ENCODE data around the gene L3MBTL3.

Gene L3MBTL3

GRCh38 chr6:130018292-130018743 is at the start of gene L3MBTL3:
L3MBTL3 (plus strand) TSS chr6:130018581; CDS start chr6:130042700, 24,119 bp downstream.
- peak within 1 kb of the TSS; percentile 73 for H3K27ac ChIP-seq
- TF ChIP-seq, protein P1, sequence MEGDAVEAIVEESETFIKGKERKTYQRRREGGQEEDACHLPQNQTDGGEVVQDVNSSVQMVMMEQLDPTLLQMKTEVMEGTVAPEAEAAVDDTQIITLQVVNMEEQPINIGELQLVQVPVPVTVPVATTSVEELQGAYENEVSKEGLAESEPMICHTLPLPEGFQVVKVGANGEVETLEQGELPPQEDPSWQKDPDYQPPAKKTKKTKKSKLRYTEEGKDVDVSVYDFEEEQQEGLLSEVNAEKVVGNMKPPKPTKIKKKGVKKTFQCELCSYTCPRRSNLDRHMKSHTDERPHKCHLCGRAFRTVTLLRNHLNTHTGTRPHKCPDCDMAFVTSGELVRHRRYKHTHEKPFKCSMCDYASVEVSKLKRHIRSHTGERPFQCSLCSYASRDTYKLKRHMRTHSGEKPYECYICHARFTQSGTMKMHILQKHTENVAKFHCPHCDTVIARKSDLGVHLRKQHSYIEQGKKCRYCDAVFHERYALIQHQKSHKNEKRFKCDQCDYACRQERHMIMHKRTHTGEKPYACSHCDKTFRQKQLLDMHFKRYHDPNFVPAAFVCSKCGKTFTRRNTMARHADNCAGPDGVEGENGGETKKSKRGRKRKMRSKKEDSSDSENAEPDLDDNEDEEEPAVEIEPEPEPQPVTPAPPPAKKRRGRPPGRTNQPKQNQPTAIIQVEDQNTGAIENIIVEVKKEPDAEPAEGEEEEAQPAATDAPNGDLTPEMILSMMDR (conservative IDR thresholded peaks at IDR 0.05): no peak

DNA sequence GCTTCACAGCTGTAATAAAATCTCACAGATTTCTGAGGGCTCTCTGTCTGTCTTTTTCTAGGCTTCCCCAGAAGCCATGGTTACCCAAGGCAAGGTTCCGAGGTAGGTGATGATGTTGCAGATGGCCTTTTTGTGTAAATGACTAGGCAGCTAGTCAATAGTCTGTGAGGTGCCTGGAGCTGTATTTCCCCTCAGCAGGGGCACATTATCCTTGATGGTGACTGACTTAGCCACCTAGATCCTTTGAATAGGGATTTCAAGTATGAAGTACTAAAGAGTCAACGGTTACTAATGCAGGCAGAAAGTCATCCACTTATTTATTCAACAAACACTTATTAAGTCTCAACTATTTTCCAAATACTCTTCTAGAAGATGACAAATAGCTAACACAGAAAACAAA is 49.3 kb upstream of the L3MBTL3 start:
- no peak overlapping the region for H3K27ac ChIP-seq
- TF ChIP-seq, protein P1 (conservative IDR thresholded peaks at IDR 0.05): no peak

DNA sequence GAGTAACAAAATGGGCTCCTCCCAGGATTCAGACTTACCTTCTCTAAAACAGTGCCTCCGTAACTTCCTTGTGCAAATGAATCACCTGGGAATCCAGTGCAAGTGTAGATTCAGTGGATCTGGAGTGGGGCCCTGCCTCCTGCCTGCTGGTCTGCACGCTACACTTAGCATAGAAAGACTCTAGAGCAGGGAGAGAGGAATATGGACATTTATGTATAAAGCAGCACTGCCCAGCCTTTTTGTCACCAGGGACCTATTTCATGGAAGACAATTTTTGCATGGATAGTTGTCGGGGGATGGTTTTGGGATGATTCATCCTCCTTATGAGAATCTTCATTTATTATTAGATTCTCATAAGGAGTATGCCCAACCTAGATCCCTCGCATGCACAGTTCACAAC is 42.3 kb upstream of the L3MBTL3 start:
- TF ChIP-seq, protein P1 (conservative IDR thresholded peaks at IDR 0.05): no peak
- no peak overlapping the region for H3K27ac ChIP-seq

GRCh38 chr6:129978148-129978916 is 40.0 kb upstream of the L3MBTL3 start:
- TF ChIP-seq, protein P1 (conservative IDR thresholded peaks at IDR 0.05): no peak

DNA sequence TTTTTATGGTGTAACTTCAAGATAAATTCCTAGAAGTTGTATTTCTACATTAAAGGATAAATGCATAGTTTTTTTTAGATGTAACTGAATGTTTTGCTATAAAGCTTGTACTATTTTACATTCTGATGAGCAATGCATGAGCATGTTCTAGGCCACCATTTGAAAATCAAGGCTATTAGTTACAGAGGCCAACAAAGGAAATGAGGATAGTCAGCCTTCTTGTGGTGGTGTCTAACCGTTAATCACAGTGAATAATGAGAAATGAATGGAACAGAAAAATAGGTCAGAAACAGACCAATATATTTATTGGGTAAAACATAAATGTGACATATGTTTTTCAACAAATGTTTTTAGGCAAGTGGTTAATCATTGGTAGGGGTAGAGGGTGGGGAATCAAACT is 37.6 kb upstream of the L3MBTL3 start:
- no peak overlapping the region for H3K27ac ChIP-seq
- TF ChIP-seq, protein P1 (conservative IDR thresholded peaks at IDR 0.05): no peak

More at GRCh38 chr6:129978148-129978916, 40.0 kb upstream of the L3MBTL3 start:
- no peak overlapping the region for H3K27ac ChIP-seq

DNA sequence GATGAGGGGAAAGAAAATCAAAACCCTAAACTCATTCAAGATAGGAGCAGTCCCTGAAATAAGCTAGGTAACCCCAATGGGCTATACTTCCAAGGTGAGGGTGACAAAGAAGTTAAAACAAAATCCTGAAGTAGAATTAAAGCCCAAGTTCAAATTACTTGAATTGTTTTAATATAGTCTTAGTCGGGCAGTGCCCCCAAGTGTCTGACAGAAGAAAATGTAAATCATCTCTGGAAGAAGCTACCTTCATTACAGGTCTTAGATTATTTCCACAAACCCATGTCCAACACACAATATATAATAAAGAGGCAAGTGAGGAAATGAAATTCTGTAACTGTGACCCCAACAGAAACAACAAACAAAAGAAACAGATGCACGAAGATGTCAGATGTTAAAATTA is 36.8 kb upstream of the L3MBTL3 start:
- TF ChIP-seq, protein P1 (conservative IDR thresholded peaks at IDR 0.05): peak; percentile 65
- H3K27ac ChIP-seq: no peak overlapping the region

DNA sequence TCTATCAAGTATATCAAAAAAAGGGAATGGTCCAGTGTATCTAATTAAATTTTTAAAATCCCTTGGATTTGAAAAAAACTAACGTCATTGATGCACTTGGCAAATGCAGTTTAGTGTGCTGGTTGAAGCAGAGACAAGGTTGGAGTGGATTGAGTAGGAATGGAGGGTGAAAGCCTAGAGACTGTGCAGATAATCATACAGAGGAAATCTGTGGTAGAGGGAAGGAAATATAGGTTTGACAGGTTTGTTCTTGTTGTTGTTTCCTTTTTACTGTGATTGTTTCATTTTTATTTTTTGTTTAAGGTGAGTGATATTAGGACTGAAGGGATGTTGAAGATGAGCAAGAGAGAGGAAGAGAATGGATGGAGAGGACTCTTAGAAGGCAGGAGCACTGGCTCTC is 29.0 kb upstream of the L3MBTL3 start:
- no peak overlapping the region for H3K27ac ChIP-seq
- TF ChIP-seq, protein P1 (conservative IDR thresholded peaks at IDR 0.05): no peak
